NCI-H2107 treated with DMSO at 0.1 percent for 48 hours (cell line): Measurements from ENCODE around the gene SPDL1.

Source experiments
- DNase-seq: peaks from one replicate; lab custom pipeline; 2025; ENCODE audit not compliant: unreplicated experiment; lab: John Stamatoyannopoulos, UW

Gene SPDL1

GRCh38 chr5:169627551-169627950, 44.0 kb downstream of the SPDL1 start:
- DNase-seq, result no peak

GRCh38 chr5:169628892-169629291, 45.3 kb downstream of the SPDL1 start:
- no peak for DNase-seq

- DNase-seq, result no peak
Observed at GRCh38 chr5:169629847-169630548, 46.4 kb downstream of the SPDL1 start.

GRCh38 chr5:169631360-169631759, 47.8 kb downstream of the SPDL1 start:
- no peak for DNase-seq

GRCh38 chr5:169632946-169633345, 49.4 kb downstream of the SPDL1 start:
- DNase-seq, result no peak

- no peak for DNase-seq
Observed at GRCh38 chr5:169634606-169635005, 51.0 kb downstream of the SPDL1 start.

GRCh38 chr5:169635936-169636335, 52.4 kb downstream of the SPDL1 start:
- DNase-seq, result no peak

- DNase-seq, result no peak
Observed at GRCh38 chr5:169636477-169637084, 53.0 kb downstream of the SPDL1 start.

- no peak for DNase-seq
Observed at GRCh38 chr5:169637085-169637548, 53.5 kb downstream of the SPDL1 start, which contains the start of gene DOCK2. Gene DOCK2 (plus strand): TSS chr5:169637275. CDS start chr5:169637327, 52 bp downstream.

GRCh38 chr5:169637549-169638121, 54.1 kb downstream of the SPDL1 start:
- DNase-seq, result no peak

- DNase-seq, result no peak
Observed at GRCh38 chr5:169641253-169641652, 57.7 kb downstream of the SPDL1 start.

GRCh38 chr5:169646856-169647255, 63.3 kb downstream of the SPDL1 start:
- DNase-seq, result no peak

GRCh38 chr5:169647566-169647965, 64.0 kb downstream of the SPDL1 start:
- no peak for DNase-seq

- DNase-seq, result no peak
Observed at GRCh38 chr5:169648725-169649310, 65.2 kb downstream of the SPDL1 start.

GRCh38 chr5:169649486-169649885, 65.9 kb downstream of the SPDL1 start:
- DNase-seq, result no peak

GRCh38 chr5:169650701-169651331, 67.2 kb downstream of the SPDL1 start:
- no peak for DNase-seq

- no peak for DNase-seq
Observed at GRCh38 chr5:169651526-169651925, 68.0 kb downstream of the SPDL1 start.

- no peak for DNase-seq
Observed at GRCh38 chr5:169652057-169652456, 68.5 kb downstream of the SPDL1 start.

- DNase-seq, result no peak
Observed at GRCh38 chr5:169653091-169653490, 69.5 kb downstream of the SPDL1 start.
